Psoas muscle (tissue), 8 donors: ENCODE measurements around the gene ARFGEF3. TPM values are rescaled to one million over a fixed set of nuclear protein-coding genes. Genes with fewer than 3 reads are reported as not detected.

ENCODE experiments used
- ATAC-seq, 4 donors: fragments of 200-7000 bp; cut with Tn5 transposase; one replicate each; pipeline ENCODE4 v1.9.1; 2020; ENCODE audit warnings: moderate library complexity in 3 of 4, mild to moderate bottlenecking in 2 of 4
- DNase-seq, 2 donors: peaks; one replicate each; pipeline ENCODE4 v3.0.0-alpha.2; 2020
- H3K27ac ChIP-seq: fragments of 200-600 bp; one replicate; pipeline ENCODE4 v1.8.0; 2022
- H3K27me3 ChIP-seq, 3 donors: fragments of 200-600 bp in 1 of 3; one replicate each; pipeline versions ENCODE4 v1.6.1 to v1.8.0; 2013 to 2022; ENCODE audit warnings: low read length in 2 of 3, mild to moderate bottlenecking in 2 of 3, moderate library complexity in 1 of 3; ENCODE audit not compliant: insufficient read depth in 3 of 3
- H3K36me3 ChIP-seq, 2 donors: fragments of 200-600 bp in 1 of 2; one replicate each; pipeline versions ENCODE4 v1.6.1 to v1.8.0; 2013 to 2022; ENCODE audit warnings: low read depth in 1 of 2, mild to moderate bottlenecking in 1 of 2, moderate library complexity in 1 of 2; ENCODE audit not compliant: insufficient read depth in 1 of 2
- H3K4me1 ChIP-seq: fragments of 200-600 bp; one replicate; pipeline ENCODE4 v1.8.0; 2022
- H3K4me3 ChIP-seq: fragments of 200-600 bp; one replicate; pipeline ENCODE4 v1.8.0; 2022; ENCODE audit warnings: mild to moderate bottlenecking
- H3K9me3 ChIP-seq: fragments of 200-600 bp; one replicate; pipeline ENCODE4 v1.8.0; 2022
- CTCF ChIP-seq: fragments of 200-600 bp; IDR thresholded peaks from one replicate; pipeline ENCODE4 v1.8.0; 2022; ENCODE audit warnings: antibody characterized with exemption
- WGBS, 3 donors: extraction: QIAGEN DNeasy Blood & Tissue Kit; methylation state at CpG; one replicate each; pipeline versions ENCODE4 v1.1.6 to v1.1.7; 2013; 5-methylcytosine and 5-hydroxymethylcytosine counted together
- intact Hi-C, 2 donors: fragments of 100-400 bp; cut with DNase I; formaldehyde crosslinking; loops; one replicate each; pipeline versions ENCODE4 v1.11.0 to v1.14.2; 2022
- polyA plus RNA-seq, 3 donors: library from polyadenylated mRNA; stranded (reverse); fragments of 200-250 nt; gene quantifications; one replicate each; pipeline ENCODE4 v1.2.3, GENCODE V29; 2013
- total RNA-seq, 4 donors: library from RNA; stranded (reverse); fragmentation: NEBNext Ultra II Directional in 2 of 4; extraction: Animal tissue kit (Norgen Biotek cat#: 25700) in 2 of 4; gene quantifications; one replicate each; pipeline versions ENCODE4 v1.2.1 to v1.2.4, GENCODE V29; 2021 to 2023
- donor health status: healthy with polysubstance abuse.
- donor health status: DM: no; HTN: no; CAD: no; lungs with moderate emphysema.
- donor health status: Bipolar disorder and iron deficiency.
- donor health status: healthy.
- donor health status: DM: yes; HTN: yes; CAD: no.
- donor health status: DM: no; HTN: no; CAD: no.
- donor health status: DM: no; HTN: no; CAD: no.
- donor health status: DM: yes; HTN: yes; CAD: no.

Gene ARFGEF3
- total and polyA plus RNA-seq, 7 donors = 0.20 to 18.4 (median 0.38) TPM

GRCh38 chr6:138219398-138219797 is 57.7 kb downstream of the ARFGEF3 start:
- intact Hi-C loops = no loop called here
- no peak overlapping the region for H3K27ac ChIP-seq

GRCh38 chr6:138219901-138220300 is 58.2 kb downstream of the ARFGEF3 start:
- Histone ChIP-seq H3K27ac (no peak overlapping the region), H3K9me3 (no peaks in the 10 kb centered on the region), H3K4me1 (no peaks in the 10 kb centered on the region), H3K4me3 (no peak overlapping the region), H3K27me3 (peaks cover 0 to 3% (median 0%) of the 10 kb centered on the region in 3 donors), H3K36me3 (no peaks in the 10 kb centered on the region)
- no peak for TF ChIP-seq CTCF
- no peak for DNase-seq
- 95 to 97% (median 96%) methylated on average over 4 of the region's 4 CpGs for WGBS, 3 donors
- intact Hi-C loops = no loop called here
- ATAC-seq = no peak

More at GRCh38 chr6:138219398-138219797, 57.7 kb downstream of the ARFGEF3 start:
- WGBS, 3 donors = 92 to 95% (median 94%) methylated on average over 3 of the region's 3 CpGs
- H3K9me3 ChIP-seq = no peaks in the 10 kb centered on the region
- ATAC-seq = no peak
- no peaks in the 10 kb centered on the region for H3K36me3 ChIP-seq
- DNase-seq = no peak
- TF ChIP-seq CTCF = no peak
- peaks cover 0 to 3% (median 0%) of the 10 kb centered on the region in 3 donors for H3K27me3 ChIP-seq
- no peaks in the 10 kb centered on the region for H3K4me1 ChIP-seq
- H3K4me3 ChIP-seq = no peak overlapping the region

- ATAC-seq = no peak
- intact Hi-C loops = no loop called here
- Histone ChIP-seq H3K27me3 (peaks cover 0 to 3% (median 0%) of the 10 kb centered on the region in 3 donors), H3K9me3 (no peaks in the 10 kb centered on the region), H3K27ac (no peak overlapping the region), H3K4me3 (no peak overlapping the region), H3K36me3 (no peaks in the 10 kb centered on the region), H3K4me1 (no peaks in the 10 kb centered on the region)
- WGBS, 3 donors = 60 to 74% (median 67%) methylated on average over 4 of the region's 4 CpGs
- TF ChIP-seq CTCF = no peak
- DNase-seq = no peak
These were observed 61.3 kb downstream of the ARFGEF3 start for GRCh38 chr6:138222901-138223546.

GRCh38 chr6:138225953-138226352 is 64.2 kb downstream of the ARFGEF3 start:
- no peak overlapping the region for H3K27ac ChIP-seq
- no peak overlapping the region for H3K4me3 ChIP-seq
- TF ChIP-seq CTCF = no peak
- no peak for ATAC-seq
- no peaks in the 10 kb centered on the region for H3K9me3 ChIP-seq
- no peaks in the 10 kb centered on the region for H3K27me3 ChIP-seq
- DNase-seq = no peak
- intact Hi-C loops = no loop called here
- H3K36me3 ChIP-seq = no peaks in the 10 kb centered on the region
- WGBS, 3 donors = 61 to 62% (median 61%) methylated on average over 4 of the region's 4 CpGs
- H3K4me1 ChIP-seq = no peaks in the 10 kb centered on the region
